HG02870 (cell line): ENCODE results near the gene SLIT2.

ENCODE experiments used
- ATAC-seq: cut with Tn5 transposase; IDR thresholded peaks from one replicate; pipeline ENCODE4 v1.9.1; 2021; ENCODE audit warnings: mild to moderate bottlenecking, moderate library complexity; ENCODE audit not compliant: unreplicated experiment

SLIT2 gene

DNA sequence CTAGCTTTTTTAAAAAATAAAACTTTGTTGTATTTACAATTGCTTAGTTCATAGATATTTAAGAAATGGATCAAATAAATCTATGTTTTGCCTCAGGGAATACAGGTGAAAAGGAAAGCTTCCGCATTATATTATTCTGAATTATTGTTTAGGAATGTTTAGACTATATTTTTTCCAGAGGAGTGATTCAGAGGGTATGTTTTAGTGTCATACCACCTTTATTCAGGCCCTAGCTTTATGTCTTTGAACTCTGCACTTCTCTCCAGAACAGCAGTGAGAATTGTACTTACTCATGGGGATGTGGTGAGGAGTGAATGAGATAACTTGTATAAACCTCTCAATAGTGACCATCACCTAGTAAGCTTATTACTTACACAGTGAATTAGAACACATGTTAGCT, 14.0 kb downstream of the SLIT2 start:
- ATAC-seq: no peak

- no peak for ATAC-seq
Measured at GRCh38 chr4:20266215-20267082, 14.7 kb downstream of the SLIT2 start.

GRCh38 chr4:20268028-20268427, 16.3 kb downstream of the SLIT2 start:
- no peak for ATAC-seq

DNA sequence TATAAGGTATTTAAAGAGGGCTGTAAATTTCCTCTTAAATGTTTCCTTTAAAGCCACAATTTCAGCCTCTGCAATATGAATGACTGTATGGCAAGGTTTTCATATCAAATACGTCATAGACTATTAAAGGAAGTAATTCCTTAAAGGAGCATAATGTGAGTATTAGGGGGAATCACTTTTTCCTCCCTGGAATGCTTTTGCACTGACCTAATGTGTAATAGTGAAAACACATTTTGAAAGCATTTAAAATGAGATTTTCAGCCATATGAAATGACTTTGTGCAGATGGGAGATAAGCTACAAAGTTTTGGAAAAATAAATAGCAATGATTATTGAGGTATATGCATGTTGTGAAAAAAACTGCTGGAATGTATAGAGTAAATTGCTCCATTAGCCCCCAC, 17.6 kb downstream of the SLIT2 start:
- no peak for ATAC-seq

DNA sequence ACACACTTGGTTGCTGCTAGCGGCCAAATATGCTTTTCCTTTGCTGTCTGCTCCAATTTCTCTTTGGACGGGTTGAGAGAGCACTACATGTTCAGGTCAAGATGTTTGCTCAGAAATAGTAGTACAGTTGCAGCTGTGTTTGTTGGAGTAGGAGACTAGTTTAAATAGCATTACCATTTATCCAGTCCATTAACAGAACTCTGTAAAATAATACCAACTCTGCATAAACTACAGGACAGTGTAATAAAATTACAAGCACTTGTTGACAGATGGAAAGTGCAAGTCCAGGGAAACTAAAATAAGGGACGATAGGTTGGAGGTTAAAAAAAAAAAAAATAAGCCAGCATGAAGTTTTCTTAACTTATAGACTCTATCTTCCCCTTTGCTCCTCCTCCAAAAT, 20.2 kb downstream of the SLIT2 start:
- ATAC-seq: no peak

GRCh38 chr4:20272411-20272872, 20.7 kb downstream of the SLIT2 start:
- no peak for ATAC-seq

DNA sequence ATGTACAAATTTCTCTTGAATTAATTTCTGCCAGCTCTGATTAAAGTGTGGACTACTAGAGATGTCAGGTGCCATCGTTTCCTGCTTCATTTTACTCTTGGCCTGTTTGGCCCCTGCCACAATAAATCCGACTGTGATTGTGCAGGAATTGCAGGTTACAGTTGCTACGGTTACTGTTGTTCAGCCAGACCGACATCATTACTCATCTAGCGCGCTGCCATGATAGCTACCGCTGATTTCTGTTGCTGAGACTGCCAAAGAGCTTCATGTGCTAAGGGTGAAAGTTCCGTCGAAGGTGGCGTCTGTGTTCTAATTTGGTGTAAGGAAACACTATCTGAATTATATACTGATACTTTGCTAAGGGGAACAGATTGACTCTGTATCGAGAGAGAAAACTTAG, 22.1 kb downstream of the SLIT2 start:
- no peak for ATAC-seq

GRCh38 chr4:20276848-20277247, 25.1 kb downstream of the SLIT2 start:
- ATAC-seq: no peak

DNA sequence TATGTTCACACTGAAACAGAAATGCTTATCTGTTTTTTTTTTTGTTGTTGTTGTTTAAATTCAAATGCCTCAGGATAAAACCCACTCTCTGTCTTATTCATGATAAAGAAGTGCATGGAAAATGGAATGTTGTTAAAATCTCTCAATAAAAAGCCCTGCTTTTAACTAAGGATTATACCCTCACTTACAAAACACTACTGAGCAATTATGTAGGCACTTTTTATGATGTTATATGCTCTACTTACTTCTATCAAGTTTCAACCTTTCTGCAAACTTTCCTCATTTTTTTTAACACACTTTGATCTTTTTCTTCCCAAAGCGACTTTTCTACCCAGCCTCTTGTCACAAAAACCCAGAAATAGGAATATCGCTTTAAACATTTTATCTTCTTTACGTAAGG, 26.5 kb downstream of the SLIT2 start:
- ATAC-seq: no peak

- ATAC-seq: no peak
Measured at GRCh38 chr4:20279381-20279780, 27.7 kb downstream of the SLIT2 start.

DNA sequence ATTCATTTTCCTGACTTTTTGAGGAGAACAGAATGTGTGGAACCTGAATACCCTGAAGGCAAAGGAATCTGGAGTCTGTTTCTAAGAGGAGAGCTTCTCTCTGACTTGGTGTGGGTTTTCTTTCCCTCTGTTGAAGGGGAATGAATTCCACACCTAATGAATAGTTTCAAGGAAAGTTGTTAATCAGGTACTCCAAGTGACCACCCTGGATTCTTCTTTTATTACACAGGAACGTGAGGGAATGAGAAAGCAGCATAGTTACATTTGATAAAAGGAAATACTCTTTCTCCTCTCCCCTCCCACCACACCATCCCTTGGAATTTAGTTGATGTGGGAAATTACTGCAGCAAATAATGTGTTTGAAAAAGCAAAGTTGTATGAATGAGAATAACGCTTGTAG, 29.7 kb downstream of the SLIT2 start:
- ATAC-seq: no peak

- ATAC-seq: no peak
Measured at GRCh38 chr4:20283039-20283438, 31.3 kb downstream of the SLIT2 start.

DNA sequence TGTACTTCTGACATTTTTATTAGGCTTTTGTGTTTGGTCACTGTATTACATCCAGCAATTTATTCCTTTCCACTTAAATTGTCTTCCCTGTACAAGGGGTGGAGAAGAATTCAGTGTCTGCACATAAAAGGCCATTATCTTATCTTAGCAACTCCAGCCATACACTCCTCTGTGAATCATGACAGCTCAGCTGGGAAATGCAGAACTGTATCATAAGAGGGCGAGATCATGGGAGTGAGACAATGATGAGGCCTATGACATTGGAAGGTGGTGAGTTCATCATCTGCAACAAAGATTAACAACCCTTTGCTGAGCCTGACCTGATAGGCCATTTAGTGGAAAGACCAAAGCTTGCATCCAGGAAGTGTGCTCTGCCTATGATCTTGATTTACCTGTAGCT, 33.3 kb downstream of the SLIT2 start:
- no peak for ATAC-seq

DNA sequence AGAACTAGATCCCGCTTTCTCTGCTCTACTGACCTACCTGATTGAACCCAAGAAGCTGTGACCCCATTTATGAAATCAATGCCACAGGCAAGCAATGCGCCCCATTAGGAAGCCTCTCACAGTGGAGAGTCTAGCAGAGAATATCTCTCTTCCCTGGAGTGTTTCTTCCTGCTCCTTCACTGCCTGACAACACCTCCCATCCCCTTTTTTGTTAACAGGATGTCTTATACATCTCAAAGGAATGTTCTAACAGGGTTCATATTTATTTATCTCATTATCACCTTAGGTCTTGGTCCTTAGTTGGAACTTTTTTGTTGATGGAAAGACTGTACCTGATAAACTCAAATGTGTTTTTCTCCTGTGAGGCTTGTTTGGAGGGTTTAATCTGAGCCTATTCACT, 35.5 kb downstream of the SLIT2 start:
- no peak for ATAC-seq

GRCh38 chr4:20288047-20288650, 36.4 kb downstream of the SLIT2 start:
- ATAC-seq: no peak

- ATAC-seq: no peak
Measured at GRCh38 chr4:20288846-20289512, 37.3 kb downstream of the SLIT2 start.

DNA sequence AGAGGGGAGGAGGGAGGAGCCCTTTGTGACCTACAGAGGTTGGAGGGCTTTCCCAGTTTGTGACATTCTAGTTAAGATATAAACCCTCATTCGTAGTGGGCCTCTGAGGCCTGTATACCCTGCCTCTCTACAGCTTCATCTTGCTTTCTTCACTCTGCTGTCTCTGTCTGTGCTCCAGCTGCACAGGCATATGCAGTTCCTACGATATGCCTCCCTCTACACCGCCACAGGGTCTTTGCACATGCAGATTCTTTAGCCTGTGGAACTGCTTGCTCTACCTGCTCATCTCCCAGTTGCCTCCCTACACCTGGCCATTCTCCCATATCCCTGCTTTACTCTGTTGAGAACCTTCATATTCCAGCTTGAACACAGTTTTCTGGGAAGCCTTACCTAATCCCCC, 38.1 kb downstream of the SLIT2 start:
- no peak for ATAC-seq

DNA sequence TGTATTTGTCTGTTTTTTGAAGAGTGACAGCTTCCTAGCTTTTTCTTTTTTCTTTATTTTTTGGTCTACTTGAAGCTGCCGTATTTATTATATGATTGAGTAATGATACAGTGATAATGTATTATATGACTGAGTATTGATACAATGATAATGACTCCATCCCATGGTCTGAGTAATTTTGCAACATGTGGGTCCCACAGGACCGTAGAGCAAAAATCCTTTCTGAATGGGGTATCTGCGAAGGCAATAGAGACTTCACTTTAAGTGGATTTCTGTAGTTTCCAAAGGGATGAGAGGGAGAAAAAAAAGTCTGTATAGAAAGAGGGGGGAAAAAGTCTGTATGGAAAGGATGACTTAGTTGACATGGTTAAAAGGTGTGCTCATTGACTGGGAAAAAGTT, 41.0 kb downstream of the SLIT2 start:
- ATAC-seq: no peak

- no peak for ATAC-seq
Measured at GRCh38 chr4:20297261-20297660, 45.6 kb downstream of the SLIT2 start.

DNA sequence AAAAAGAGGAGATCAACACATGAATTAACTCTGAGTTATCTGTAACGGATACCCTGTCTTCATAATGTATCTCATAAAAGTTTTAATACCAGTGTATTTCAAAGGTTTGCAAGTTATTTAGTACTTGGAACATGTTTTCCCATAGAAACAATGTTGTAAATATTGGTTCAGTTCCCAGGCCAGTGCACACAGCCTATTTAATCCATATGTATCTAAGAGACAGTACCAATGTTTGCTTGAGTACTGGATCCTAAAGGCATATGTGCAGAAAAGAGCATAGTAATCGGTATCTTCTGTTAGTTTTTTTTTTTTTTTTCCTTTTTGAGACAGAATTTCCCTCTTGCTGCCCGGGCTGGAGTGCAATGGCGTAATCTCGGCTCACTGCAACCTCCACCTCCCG, 46.1 kb downstream of the SLIT2 start:
- ATAC-seq: no peak

GRCh38 chr4:20298455-20298854, 46.8 kb downstream of the SLIT2 start:
- ATAC-seq: no peak

DNA sequence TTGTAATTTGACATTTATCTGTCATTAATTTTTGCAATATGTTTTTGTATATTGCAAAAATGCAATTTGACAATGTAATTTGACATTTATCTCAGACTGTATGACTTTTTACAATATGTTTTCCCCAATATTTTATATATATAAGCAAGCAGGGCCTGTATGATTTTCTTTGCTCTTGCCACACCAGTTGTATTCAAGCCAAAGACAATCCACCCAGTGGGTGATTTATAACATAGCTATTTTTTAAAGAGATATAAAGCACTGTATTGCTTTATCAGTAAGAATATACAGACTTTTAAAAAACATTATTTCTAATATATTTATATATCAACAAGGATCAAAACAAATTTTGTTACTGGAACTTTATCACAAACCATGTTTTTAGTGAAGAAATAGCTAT, 47.3 kb downstream of the SLIT2 start:
- ATAC-seq: no peak
